ENCODE measurements around the gene TBL1X.

GRCh38 chrX:9729171-9729885 lies 264.5 kb downstream of the TBL1X start:
- TF ChIP-seq CTCF (IDR thresholded peaks at IDR 0.05; ENCODE audit: low read depth, low read length): no peak
- no peak for TF ChIP-seq EZH2phosphoT487 (IDR thresholded peaks at IDR 0.05; ENCODE audit: low read depth)
